ENCODE measurements around the gene SLC7A4.

GRCh38 chr22:20980938-20981722 is 51.2 kb downstream of the SLC7A4 start:
- TF ChIP-seq ZFX (IDR thresholded peaks at IDR 0.05; ENCODE audit: borderline replicate concordance) (no peak), CTCF (IDR thresholded peaks at IDR 0.05) (no peak)
